T-helper 17 cell (primary cell): ENCODE measurements around the gene TPCN2. TPM values are rescaled to one million over a fixed set of nuclear protein-coding genes. Genes with fewer than 3 reads are reported as not detected.
A peak's percentile ranks its signal among the peaks of the same experiment; 100 is the strongest.

ENCODE experiments used
- ATAC-seq: fragments of 150-1000 bp; cut with Tn5 transposase; 2 replicates; pipeline ENCODE4 v1.10.0; 2021; ENCODE audit warnings: mild to moderate bottlenecking, moderate library complexity
- DNase-seq, 3 donors: peaks; one replicate each; pipeline versions ENCODE4 v3.0.0 to v3.0.0-alpha.2; 2020 to 2021
- H3K9me3 ChIP-seq: one replicate; pipeline ENCODE4 v1.7.0; 2013; ENCODE audit warnings: low read length, mild to moderate bottlenecking; ENCODE audit not compliant: control insufficient read depth, poor library complexity, severe bottlenecking
- H3K27ac Mint-ChIP-seq: one replicate; pipeline ENCODE4 v1.8.0; 2022; ENCODE audit warnings: mild to moderate bottlenecking, moderate library complexity, mixed read lengths
- H3K27me3 Mint-ChIP-seq: one replicate; pipeline ENCODE4 v1.8.0; 2022; ENCODE audit warnings: mixed read lengths
- H3K36me3 Mint-ChIP-seq: one replicate; pipeline ENCODE4 v1.8.0; 2022; ENCODE audit warnings: low read depth, mixed read lengths
- H3K4me1 Mint-ChIP-seq: one replicate; pipeline ENCODE4 v1.8.0; 2022; ENCODE audit warnings: mild to moderate bottlenecking, mixed read lengths
- H3K4me3 Mint-ChIP-seq: one replicate; pipeline ENCODE4 v1.8.0; 2022; ENCODE audit warnings: mild to moderate bottlenecking, moderate library complexity, mixed read lengths
- total RNA-seq, 4 donors: library from RNA in 2 of 4; stranded (reverse) in 2 of 4; gene quantifications; one replicate each; pipeline ENCODE4 v1.2.3 and lab custom pipeline; 2022 to 2026

TPCN2 gene
- total RNA-seq, 2 donors from 2014 or later = 9.1 to 16.4 TPM

DNA sequence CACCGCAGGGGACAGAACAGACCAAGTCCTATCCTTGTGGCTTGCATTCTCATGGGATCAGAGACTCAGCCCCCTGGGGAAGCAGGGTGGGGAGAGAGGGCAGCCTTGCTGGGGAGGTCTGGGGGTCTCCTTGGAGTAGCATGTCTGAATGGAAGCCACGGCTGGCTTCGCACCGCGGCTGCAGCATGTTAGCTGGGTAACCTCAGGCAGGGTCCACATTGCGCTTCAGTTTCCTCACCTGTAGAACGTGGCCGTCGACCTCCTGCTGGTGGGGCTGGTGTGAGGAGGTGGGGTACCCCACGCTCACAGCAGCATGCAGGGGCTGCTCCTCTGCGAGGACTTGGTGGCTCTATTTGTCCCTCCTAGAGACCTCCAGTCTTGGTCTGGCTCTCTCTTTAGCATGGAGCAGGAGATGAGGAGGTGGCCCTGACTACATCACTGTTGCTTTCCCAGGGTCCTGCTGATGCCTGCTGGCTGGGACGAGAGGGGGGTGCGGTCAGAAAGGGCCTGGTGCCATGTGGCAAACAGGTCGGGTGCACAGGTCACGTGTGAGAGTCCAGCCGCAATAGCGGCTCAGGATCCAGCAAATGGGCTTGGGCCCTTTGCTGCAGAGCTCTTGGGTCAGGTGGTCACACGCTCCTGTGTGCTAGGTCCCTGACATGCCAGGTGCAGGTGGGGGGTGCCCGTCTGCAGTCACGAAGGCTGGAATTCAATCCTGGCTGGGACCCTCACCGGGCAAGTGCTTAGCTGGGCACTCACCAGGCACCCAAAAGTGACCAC lies 71.6 kb downstream of the TPCN2 start:
- Mint-ChIP-seq H3K36me3 (no peaks in the 10 kb centered on the region), H3K4me3 (no peak overlapping the region), H3K4me1 (peaks cover 24% of the 10 kb centered on the region), H3K27me3 (no peaks in the 10 kb centered on the region), H3K27ac (no peak overlapping the region)
- DNase-seq = no peak
- ATAC-seq = no peak
- H3K9me3 ChIP-seq = no peaks in the 10 kb centered on the region

- Mint-ChIP-seq H3K4me3 (peak overlapping the region; percentile 43), H3K4me1 (peaks cover 24% of the 10 kb centered on the region), H3K36me3 (no peaks in the 10 kb centered on the region), H3K27ac (peak overlapping the region; percentile 62), H3K27me3 (no peaks in the 10 kb centered on the region)
- no peaks in the 10 kb centered on the region for H3K9me3 ChIP-seq
- DNase-seq = no peak
- no peak for ATAC-seq
Observed at GRCh38 chr11:69121021-69121420, 72.3 kb downstream of the TPCN2 start.

DNA sequence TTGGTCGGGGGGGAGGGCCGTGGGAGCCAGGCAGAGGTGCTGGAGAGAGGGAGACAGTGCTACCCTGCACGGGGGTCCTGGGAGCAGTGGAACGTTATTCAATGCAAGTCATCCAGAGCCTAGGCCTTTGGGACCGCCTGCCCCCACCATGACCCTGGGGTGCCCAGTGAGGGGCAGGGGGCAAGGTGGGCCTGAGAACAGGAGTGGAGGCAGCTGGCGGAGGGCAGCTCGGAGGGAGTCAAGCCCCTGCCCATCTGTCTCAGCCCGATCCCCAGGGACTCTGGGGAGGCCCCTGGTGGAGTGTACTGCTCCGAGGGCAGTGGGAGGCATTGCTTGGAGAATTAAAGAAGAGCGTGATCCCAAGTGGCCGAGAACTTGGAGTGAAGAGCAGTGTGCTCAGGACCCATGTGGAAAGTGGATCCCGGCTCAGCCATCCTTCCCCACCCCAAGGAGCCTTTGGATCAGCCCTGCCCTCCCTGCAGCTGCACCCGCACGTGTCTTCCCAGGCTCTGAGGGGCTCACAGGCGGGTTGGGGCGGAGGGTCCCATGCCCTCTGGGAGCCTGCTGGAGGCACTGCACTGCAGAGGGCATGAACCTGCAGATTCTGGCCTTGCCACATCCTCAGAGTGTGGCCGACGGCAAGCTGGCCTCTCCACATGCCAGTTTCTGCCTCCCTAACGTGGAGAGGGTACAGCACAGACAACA lies 73.0 kb downstream of the TPCN2 start:
- Mint-ChIP-seq H3K4me1 (peaks cover 24% of the 10 kb centered on the region), H3K27me3 (no peaks in the 10 kb centered on the region), H3K4me3 (peak overlapping the region; percentile 83), H3K36me3 (no peaks in the 10 kb centered on the region), H3K27ac (peak overlapping the region; percentile 62)
- DNase-seq = no peak
- H3K9me3 ChIP-seq = no peaks in the 10 kb centered on the region
- ATAC-seq = no peak

DNA sequence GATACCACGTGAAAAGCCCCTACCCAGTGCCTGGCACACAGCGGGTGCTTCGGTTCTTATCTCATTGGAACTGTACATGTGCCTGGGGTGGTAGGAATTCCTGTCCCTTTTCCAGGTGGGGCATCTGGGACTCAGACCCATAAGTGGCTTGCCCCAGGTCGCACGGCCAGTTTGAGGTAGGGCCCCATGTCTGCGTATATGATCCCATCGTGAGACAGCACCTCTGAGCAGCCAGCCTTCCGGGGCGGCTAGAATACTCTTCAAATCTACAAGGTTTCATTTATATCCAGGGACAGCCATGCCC lies 73.5 kb downstream of the TPCN2 start:
- no peaks in the 10 kb centered on the region for H3K27me3 Mint-ChIP-seq
- no peaks in the 10 kb centered on the region for H3K36me3 Mint-ChIP-seq
- peaks cover 24% of the 10 kb centered on the region for H3K4me1 Mint-ChIP-seq
- ATAC-seq (no peak), DNase-seq (no peak)
- H3K27ac Mint-ChIP-seq = peak overlapping the region; percentile 32
- no peaks in the 10 kb centered on the region for H3K9me3 ChIP-seq
- peak overlapping the region; percentile 83 for H3K4me3 Mint-ChIP-seq

GRCh38 chr11:69122630-69123431 lies 74.1 kb downstream of the TPCN2 start:
- peak; percentile 83 for ATAC-seq
- Mint-ChIP-seq H3K4me1 (peaks cover 24% of the 10 kb centered on the region), H3K27me3 (no peaks in the 10 kb centered on the region), H3K27ac (peak overlapping the region; percentile 32), H3K4me3 (peak overlapping the region; percentile 83), H3K36me3 (no peaks in the 10 kb centered on the region)
- peak in 1 of 3 donors; percentile 19 for DNase-seq
- no peaks in the 10 kb centered on the region for H3K9me3 ChIP-seq

DNA sequence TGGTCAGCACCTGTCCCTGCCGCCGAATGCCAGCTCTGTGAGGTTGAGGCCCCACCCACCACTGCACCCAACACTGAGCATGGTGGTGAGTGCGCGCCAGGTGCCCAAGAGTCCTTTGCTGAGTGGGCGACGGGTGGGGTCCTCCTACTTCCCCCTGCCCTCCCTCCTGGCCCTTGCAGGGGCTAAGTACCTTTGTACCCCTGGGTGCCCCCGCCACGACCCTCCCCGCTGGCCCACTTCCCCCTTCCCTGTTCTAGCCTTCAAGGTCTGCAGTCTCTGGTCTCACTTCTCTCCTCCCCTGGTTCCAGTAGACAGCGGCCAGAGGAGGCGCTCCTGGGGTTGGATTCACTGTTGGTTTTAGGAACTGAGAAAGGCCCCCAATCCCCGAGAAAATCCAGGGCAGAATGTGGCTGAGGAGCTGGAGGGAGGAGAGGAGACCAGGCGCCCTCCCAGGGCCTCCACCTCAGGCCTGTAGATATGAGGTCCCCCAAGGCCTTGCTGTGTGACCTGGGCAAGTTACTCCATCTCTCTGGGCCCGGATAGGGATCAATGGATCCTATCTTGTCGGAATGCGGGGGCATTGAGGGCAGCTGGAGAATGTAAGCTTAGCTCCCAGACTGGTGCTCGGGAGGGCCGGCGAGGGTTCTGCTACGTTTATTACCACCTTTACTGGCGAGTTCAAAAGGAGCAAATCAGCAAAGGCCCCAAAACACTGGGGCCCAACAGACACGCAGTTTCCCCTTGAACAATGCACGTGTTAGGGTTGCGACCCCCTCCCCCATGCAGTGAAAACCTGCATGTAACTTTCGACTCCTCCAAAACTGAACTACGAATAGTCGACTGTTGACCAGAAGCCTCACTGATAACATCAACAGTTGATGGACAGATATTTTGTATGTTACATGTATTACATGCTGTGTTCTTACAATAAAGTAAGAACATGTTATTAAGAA lies 75.1 kb downstream of the TPCN2 start:
- H3K27me3 Mint-ChIP-seq = no peaks in the 10 kb centered on the region
- no peaks in the 10 kb centered on the region for H3K36me3 Mint-ChIP-seq
- H3K27ac Mint-ChIP-seq = peak overlapping the region; percentile 43
- no peaks in the 10 kb centered on the region for H3K9me3 ChIP-seq
- ATAC-seq = no peak
- DNase-seq = no peak
- peak overlapping the region; percentile 83 for H3K4me3 Mint-ChIP-seq
- H3K4me1 Mint-ChIP-seq = peaks cover 24% of the 10 kb centered on the region

- ATAC-seq = no peak
Observed at GRCh38 chr11:69125861-69126260, 77.1 kb downstream of the TPCN2 start.

GRCh38 chr11:69126286-69126685 lies 77.6 kb downstream of the TPCN2 start:
- DNase-seq (no peak), ATAC-seq (no peak)
- H3K27ac Mint-ChIP-seq = no peak overlapping the region
- H3K4me3 Mint-ChIP-seq = no peak overlapping the region
- peaks cover 20% of the 10 kb centered on the region for H3K4me1 Mint-ChIP-seq
- H3K9me3 ChIP-seq = no peaks in the 10 kb centered on the region
- H3K36me3 Mint-ChIP-seq = no peaks in the 10 kb centered on the region
- H3K27me3 Mint-ChIP-seq = no peaks in the 10 kb centered on the region

More at GRCh38 chr11:69125861-69126260, 77.1 kb downstream of the TPCN2 start:
- Mint-ChIP-seq H3K27me3 (no peaks in the 10 kb centered on the region), H3K36me3 (no peaks in the 10 kb centered on the region), H3K4me3 (no peak overlapping the region), H3K4me1 (peaks cover 24% of the 10 kb centered on the region), H3K27ac (no peak overlapping the region)
- DNase-seq = no peak
- H3K9me3 ChIP-seq = no peaks in the 10 kb centered on the region

GRCh38 chr11:69127081-69127850 lies 78.5 kb downstream of the TPCN2 start:
- Mint-ChIP-seq H3K36me3 (no peaks in the 10 kb centered on the region), H3K4me1 (peaks cover 16% of the 10 kb centered on the region), H3K4me3 (no peak overlapping the region), H3K27me3 (no peaks in the 10 kb centered on the region), H3K27ac (no peak overlapping the region)
- no peaks in the 10 kb centered on the region for H3K9me3 ChIP-seq
- no peak for ATAC-seq
- DNase-seq = no peak

GRCh38 chr11:69127884-69128283 lies 79.2 kb downstream of the TPCN2 start:
- DNase-seq (no peak), ATAC-seq (no peak)
- no peaks in the 10 kb centered on the region for H3K9me3 ChIP-seq
- H3K27me3 Mint-ChIP-seq = no peaks in the 10 kb centered on the region
- no peak overlapping the region for H3K4me3 Mint-ChIP-seq
- H3K27ac Mint-ChIP-seq = no peak overlapping the region
- H3K36me3 Mint-ChIP-seq = no peaks in the 10 kb centered on the region
- peaks cover 11% of the 10 kb centered on the region for H3K4me1 Mint-ChIP-seq

DNA sequence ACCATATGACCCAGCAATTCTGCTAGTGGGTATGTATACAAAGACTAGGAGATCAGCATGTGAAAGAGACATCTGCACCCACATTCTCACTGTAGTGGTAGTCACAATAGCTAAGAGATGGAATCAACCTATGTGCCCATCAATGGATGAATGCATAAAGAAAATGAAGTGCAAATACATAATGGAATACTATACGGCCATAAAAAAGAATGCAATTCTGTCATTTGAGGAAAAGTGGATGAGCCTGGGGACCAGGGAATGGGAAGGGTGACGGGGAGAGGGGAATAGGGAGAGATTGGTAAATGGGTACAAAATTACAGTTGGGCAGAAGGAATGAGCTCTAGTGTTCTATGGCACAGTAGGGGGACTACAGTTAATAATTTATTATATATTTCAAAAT lies 80.3 kb downstream of the TPCN2 start:
- H3K4me3 Mint-ChIP-seq = no peak overlapping the region
- peaks cover 6% of the 10 kb centered on the region for H3K4me1 Mint-ChIP-seq
- no peak overlapping the region for H3K27ac Mint-ChIP-seq
- no peak for ATAC-seq
- H3K9me3 ChIP-seq = no peaks in the 10 kb centered on the region
- no peaks in the 10 kb centered on the region for H3K27me3 Mint-ChIP-seq
- DNase-seq = no peak
- H3K36me3 Mint-ChIP-seq = no peaks in the 10 kb centered on the region

- no peaks in the 10 kb centered on the region for H3K36me3 Mint-ChIP-seq
- peaks cover 2% of the 10 kb centered on the region for H3K4me1 Mint-ChIP-seq
- DNase-seq (no peak), ATAC-seq (no peak)
- no peak overlapping the region for H3K27ac Mint-ChIP-seq
- H3K9me3 ChIP-seq = no peaks in the 10 kb centered on the region
- no peak overlapping the region for H3K4me3 Mint-ChIP-seq
- no peaks in the 10 kb centered on the region for H3K27me3 Mint-ChIP-seq
Observed at GRCh38 chr11:69129647-69130046, 80.9 kb downstream of the TPCN2 start.
